Aorta (tissue), 5 donors: Measurements from ENCODE around the gene CHD3. TPM values are rescaled to one million over a fixed set of nuclear protein-coding genes. Genes with fewer than 3 reads are reported as not detected.
"Not testable (repeated sequence)": the region's sequence is repeated elsewhere in the genome, so short reads cannot be mapped to it uniquely, and the experiment has no call there.

Source experiments
- ATAC-seq: fragments of 200-7000 bp; cut with Tn5 transposase; one replicate; pipeline ENCODE4 v1.9.1; 2022; ENCODE audit warnings: moderate library complexity; ENCODE audit not compliant: low FRiP score
- DNase-seq, 2 donors: peaks; one replicate each; pipeline ENCODE4 v3.0.0-alpha.2; 2020
- H3K27ac ChIP-seq, 2 donors: one replicate each; pipeline ENCODE4 v1.5.1; 2013; ENCODE audit warnings: low read length in 2 of 2, mild to moderate bottlenecking in 2 of 2, moderate library complexity in 2 of 2, control low read depth in 1 of 2, inconsistent platforms in 1 of 2, low read depth in 1 of 2
- H3K27me3 ChIP-seq, 2 donors: one replicate each; pipeline ENCODE4 v1.6.1; 2013; ENCODE audit warnings: control low read depth in 1 of 2, low read length in 1 of 2, mild to moderate bottlenecking in 1 of 2, moderate library complexity in 1 of 2; ENCODE audit not compliant: insufficient read depth in 2 of 2, control insufficient read depth in 1 of 2
- H3K36me3 ChIP-seq, 2 donors: one replicate each; pipeline ENCODE4 v1.6.1; 2013; ENCODE audit warnings: control low read depth in 1 of 2, low read length in 1 of 2, mild to moderate bottlenecking in 1 of 2; ENCODE audit not compliant: insufficient read depth in 2 of 2, control insufficient read depth in 1 of 2
- H3K4me1 ChIP-seq, 2 donors: one replicate each; pipeline ENCODE4 v1.6.1; 2013; ENCODE audit warnings: low read length in 2 of 2, control low read depth in 1 of 2, mild to moderate bottlenecking in 1 of 2, moderate library complexity in 1 of 2; ENCODE audit not compliant: insufficient read depth in 2 of 2, control insufficient read depth in 1 of 2
- H3K4me3 ChIP-seq, 2 donors: one replicate each; pipeline ENCODE4 v1.5.1; 2013; ENCODE audit warnings: low read length in 2 of 2, control low read depth in 1 of 2, mild to moderate bottlenecking in 1 of 2
- H3K9me3 ChIP-seq: one replicate; pipeline ENCODE4 v1.6.1; 2013; ENCODE audit warnings: mild to moderate bottlenecking, low read length; ENCODE audit not compliant: control insufficient read depth
- WGBS, 2 donors: extraction: QIAGEN DNeasy Blood & Tissue Kit; methylation state at CpG; one replicate each; pipeline ENCODE4 v1.1.7; 2013; 5-methylcytosine and 5-hydroxymethylcytosine counted together
- intact Hi-C, 2 donors: fragments of 100-400 bp; cut with DNase I; formaldehyde crosslinking; loops; one replicate each; pipeline versions ENCODE4 v1.14.2 to v1.15.0; 2022
- polyA plus RNA-seq, 2 donors: library from polyadenylated mRNA; stranded (reverse); fragments of 200-250 nt; gene quantifications; one replicate each; pipeline ENCODE4 v1.2.3, GENCODE V29; 2013
- total RNA-seq, 2 donors: library from RNA; stranded (reverse); fragmentation: NEBNext Ultra II Directional; extraction: Animal tissue kit (Norgen Biotek cat#: 25700); gene quantifications; one replicate each; pipeline ENCODE4 v1.2.1, GENCODE V29; 2021
- donor health status: healthy with polysubstance abuse.
- donor health status: Bipolar disorder and iron deficiency.
- donor health status: DM: no; HTN: no; CAD: no.
- donor health status: DM: no; HTN: no; CAD: no.
- donor health status: DM: yes; HTN: yes; CAD: no.

Gene CHD3
- total and polyA plus RNA-seq, 4 donors: 73.1 to 125 (median 104) TPM

GRCh38 chr17:7858522-7858810 lies 30.1 kb upstream of the CHD3 start:
- ATAC-seq: no peak
- DNase-seq: peak; percentile 63 to 83
- H3K36me3 ChIP-seq: no peaks in the 10 kb centered on the region
- peak overlapping the region in 1 of 2 donors; percentile 23 for H3K4me3 ChIP-seq
- intact Hi-C loops: loop anchor here (5.0 to 10.0 kb wide), 2 partner anchors 114 to 199 kb away; no protein-coding TSS in a partner anchor
- H3K27ac ChIP-seq: peak overlapping the region in 1 of 2 donors; percentile 18
- H3K27me3 ChIP-seq: no peaks in the 10 kb centered on the region
- WGBS, 2 donors: 23 to 24% methylated on average over 20 of the region's 20 CpGs
- no peaks in the 10 kb centered on the region for H3K9me3 ChIP-seq
- no peaks in the 10 kb centered on the region for H3K4me1 ChIP-seq

GRCh38 chr17:7859028-7859427 lies 29.6 kb upstream of the CHD3 start:
- H3K27ac ChIP-seq: no peak overlapping the region
- no peak for DNase-seq
- WGBS, 2 donors: 85 to 90% methylated on average over 8 of the region's 8 CpGs
- H3K9me3 ChIP-seq: no peaks in the 10 kb centered on the region
- intact Hi-C loops: loop anchor here (5.0 to 10.0 kb wide), 2 partner anchors 114 to 198 kb away; no protein-coding TSS in a partner anchor
- H3K27me3 ChIP-seq: no peaks in the 10 kb centered on the region
- H3K4me3 ChIP-seq: no peak overlapping the region
- no peaks in the 10 kb centered on the region for H3K36me3 ChIP-seq
- no peak for ATAC-seq
- no peaks in the 10 kb centered on the region for H3K4me1 ChIP-seq

- ATAC-seq: no peak
- WGBS, 2 donors: 27 to 38% methylated on average over 3 of the region's 3 CpGs
- Histone ChIP-seq H3K36me3 (no peaks in the 10 kb centered on the region), H3K27ac (no peak overlapping the region), H3K4me1 (no peaks in the 10 kb centered on the region), H3K9me3 (no peaks in the 10 kb centered on the region), H3K4me3 (no peak overlapping the region), H3K27me3 (no peaks in the 10 kb centered on the region)
- intact Hi-C loops: loop anchor here (1.0 to 5.0 kb wide), 4 partner anchors 34 to 126 kb away; no protein-coding TSS in a partner anchor
- no peak for DNase-seq
These were observed 25.7 kb upstream of the CHD3 start for GRCh38 chr17:7862692-7863437.

GRCh38 chr17:7864384-7864783 lies 24.2 kb upstream of the CHD3 start:
- H3K9me3 ChIP-seq, H3K4me3 ChIP-seq, H3K27me3 ChIP-seq, H3K27ac ChIP-seq, ATAC-seq, H3K4me1 ChIP-seq, H3K36me3 ChIP-seq, DNase-seq: not testable (repeated sequence)
- WGBS, 2 donors: 76 to 84% methylated on average over 5 of the region's 5 CpGs
- intact Hi-C loops: loop anchor here (5.0 kb wide), 2 partner anchors 33 to 58 kb away; no protein-coding TSS in a partner anchor

- Histone ChIP-seq H3K4me1 (no peaks in the 10 kb centered on the region), H3K9me3 (no peaks in the 10 kb centered on the region), H3K4me3 (no peak overlapping the region), H3K36me3 (no peaks in the 10 kb centered on the region), H3K27ac (no peak overlapping the region), H3K27me3 (no peaks in the 10 kb centered on the region)
- ATAC-seq: no peak
- WGBS, 2 donors: 88 to 93% methylated on average over 5 of the region's 5 CpGs
- intact Hi-C loops: loop anchor here (5.0 kb wide), 2 partner anchors 32 to 57 kb away; no protein-coding TSS in a partner anchor
- DNase-seq: no peak
These were observed 23.5 kb upstream of the CHD3 start for GRCh38 chr17:7864995-7865650.

- 82% methylated on average over 5 of the region's 5 CpGs for WGBS, 2 donors
- ATAC-seq (no peak), DNase-seq (no peak)
- Histone ChIP-seq H3K4me1 (no peaks in the 10 kb centered on the region), H3K27me3 (no peaks in the 10 kb centered on the region), H3K4me3 (no peak overlapping the region), H3K9me3 (no peaks in the 10 kb centered on the region), H3K36me3 (no peaks in the 10 kb centered on the region), H3K27ac (no peak overlapping the region)
- intact Hi-C loops: no loop called here
These were observed 20.7 kb upstream of the CHD3 start for GRCh38 chr17:7867881-7868329.

GRCh38 chr17:7873051-7873450 lies 15.5 kb upstream of the CHD3 start:
- 74% methylated on average over 4 of the region's 4 CpGs for WGBS, 2 donors
- no peak for DNase-seq
- Histone ChIP-seq H3K27ac (no peak overlapping the region), H3K36me3 (peaks cover 0 to 3% of the 10 kb centered on the region in 2 donors), H3K9me3 (no peaks in the 10 kb centered on the region), H3K4me1 (no peaks in the 10 kb centered on the region), H3K4me3 (no peak overlapping the region), H3K27me3 (no peaks in the 10 kb centered on the region)
- intact Hi-C loops: no loop called here
- ATAC-seq: no peak

GRCh38 chr17:7875804-7876370 lies 12.7 kb upstream of the CHD3 start:
- intact Hi-C loops: no loop called here
- Histone ChIP-seq H3K9me3 (no peaks in the 10 kb centered on the region), H3K27ac (no peak overlapping the region), H3K27me3 (no peaks in the 10 kb centered on the region), H3K4me1 (no peaks in the 10 kb centered on the region), H3K36me3 (peaks cover 3 to 4% of the 10 kb centered on the region in 2 donors), H3K4me3 (no peak overlapping the region)
- DNase-seq (no peak), ATAC-seq (no peak)
- WGBS, 2 donors: 86 to 89% methylated on average over 2 of the region's 2 CpGs
